Activated effector memory CD4-positive, alpha-beta T cell treated with anti-CD3 and anti-CD28 coated beads, Interleukin-2, amount 50 U/mL, for 16 hours (primary cell): ENCODE measurements around the gene ATXN10.

ENCODE experiments used
- DNase-seq: peaks from one replicate; pipeline ENCODE4 v3.0.0-alpha.2; 2020

Gene ATXN10

GRCh38 chr22:45866126-45866645, 194.6 kb downstream of the ATXN10 start:
- no peak for DNase-seq

- DNase-seq, result no peak
These were observed 195.0 kb downstream of the ATXN10 start for GRCh38 chr22:45866646-45867117.

- DNase-seq, result no peak
These were observed 195.7 kb downstream of the ATXN10 start for GRCh38 chr22:45867118-45867905.

- DNase-seq, result no peak
These were observed 196.4 kb downstream of the ATXN10 start for GRCh38 chr22:45867906-45868555.

GRCh38 chr22:45868571-45869339, 197.1 kb downstream of the ATXN10 start:
- peak; percentile 37 for DNase-seq

GRCh38 chr22:45869340-45869847, 197.8 kb downstream of the ATXN10 start:
- peak; percentile 44 for DNase-seq

- DNase-seq, result no peak
These were observed 198.4 kb downstream of the ATXN10 start for GRCh38 chr22:45870011-45870410.

GRCh38 chr22:45871721-45872120, 200.1 kb downstream of the ATXN10 start:
- DNase-seq, result no peak

- no peak for DNase-seq
These were observed 201.1 kb downstream of the ATXN10 start for GRCh38 chr22:45872659-45873263.

- DNase-seq, result peak; percentile 28
These were observed 204.8 kb downstream of the ATXN10 start for GRCh38 chr22:45876136-45877035.

- DNase-seq, result peak; percentile 24
These were observed 205.4 kb downstream of the ATXN10 start for GRCh38 chr22:45877036-45877380.

- DNase-seq, result peak; percentile 39
These were observed 206.0 kb downstream of the ATXN10 start for GRCh38 chr22:45877651-45878050.

- DNase-seq, result peak; percentile 39
These were observed 206.6 kb downstream of the ATXN10 start for GRCh38 chr22:45878051-45878781.

GRCh38 chr22:45878901-45879551, 207.4 kb downstream of the ATXN10 start:
- DNase-seq, result peak; percentile 43

GRCh38 chr22:45879552-45879949, 207.9 kb downstream of the ATXN10 start:
- no peak for DNase-seq

GRCh38 chr22:45880091-45880715, 208.6 kb downstream of the ATXN10 start:
- peak; percentile 31 for DNase-seq

GRCh38 chr22:45880716-45881523, 209.3 kb downstream of the ATXN10 start:
- DNase-seq, result peak; percentile 44

GRCh38 chr22:45881524-45881875, 209.9 kb downstream of the ATXN10 start:
- DNase-seq, result no peak
